C4-2B (cell line): ENCODE data around the gene PDZD2.

ENCODE experiments used
- CTCF ChIP-seq: fragments of 450-650 bp; conservative IDR thresholded peaks from 2 replicates; pipeline ENCODE4 v1.5.1; 2017; ENCODE audit warnings: mild to moderate bottlenecking
- ZFX ChIP-seq: fragments of 450-650 bp; IDR thresholded peaks from 2 replicates; pipeline ENCODE4 v1.6.1; 2017

DNA sequence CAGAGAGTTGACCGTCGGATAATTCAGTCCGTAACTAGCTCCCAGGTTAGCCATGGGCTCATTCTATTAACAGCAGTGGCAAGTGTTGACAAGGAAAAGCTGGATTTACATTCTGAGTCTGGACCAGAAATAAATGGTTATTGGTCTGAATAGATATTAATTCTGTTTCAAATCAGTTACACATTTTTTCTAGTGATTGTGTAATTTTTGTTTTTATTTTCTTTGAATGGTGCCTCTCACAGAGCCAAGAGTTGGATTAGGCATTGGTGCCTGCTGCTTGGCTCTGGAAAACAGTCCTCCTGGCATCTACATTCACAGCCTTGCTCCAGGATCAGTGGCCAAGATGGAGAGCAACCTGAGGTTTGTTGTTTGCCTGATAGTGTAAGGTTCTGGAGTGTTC, 420.1 kb downstream of the PDZD2 start:
- TF ChIP-seq CTCF (no peak), ZFX (no peak)
